Stomach (tissue), 9 donors: Measurements from ENCODE around the gene MEN1. TPM values are rescaled to one million over a fixed set of nuclear protein-coding genes. Genes with fewer than 3 reads are reported as not detected.
"Not testable (repeated sequence)": the region's sequence is repeated elsewhere in the genome, so short reads cannot be mapped to it uniquely, and the experiment has no call there.

Experiments used
- DNase-seq, 2 donors: peaks; one replicate each; pipeline versions ENCODE4 v3.0.0 to v3.0.0-alpha.2; 2013 to 2019
- H3K27ac ChIP-seq, 5 donors: fragments of 200-600 bp in 4 of 5; sonication (generic) in 4 of 5; one replicate each; pipeline ENCODE4 v1.5.1; 2013 to 2019; ENCODE audit warnings: mild to moderate bottlenecking in 1 of 5, moderate library complexity in 1 of 5
- H3K27me3 ChIP-seq, 3 donors: fragments of 200-600 bp; sonication (generic); one replicate each; pipeline ENCODE4 v1.5.1; 2017 to 2019; ENCODE audit warnings: mixed run types in 1 of 3
- H3K36me3 ChIP-seq, 4 donors: fragments of 200-600 bp; sonication (generic); 1 replicate in 3 of 4; 2 replicates in 1 of 4; pipeline ENCODE4 v1.5.1; 2016 to 2019
- H3K4me1 ChIP-seq, 4 donors: fragments of 200-600 bp; sonication (generic); one replicate each; pipeline ENCODE4 v1.5.1; 2016 to 2019
- H3K4me3 ChIP-seq, 4 donors: fragments of 200-600 bp; sonication (generic) in 3 of 4; one replicate each; pipeline ENCODE4 v1.5.1; 2016 to 2019; ENCODE audit warnings: mild to moderate bottlenecking in 1 of 4
- H3K9me3 ChIP-seq, 4 donors: fragments of 200-600 bp; sonication (generic); one replicate each; pipeline ENCODE4 v1.5.1; 2016 to 2019
- EP300 ChIP-seq: sonication (generic); formaldehyde crosslinking; IDR thresholded peaks from one replicate; pipeline ENCODE4 v1.6.1; 2017; ENCODE audit warnings: antibody characterized with exemption
- POLR2A ChIP-seq, 4 donors: fragments of 450-650 bp; IDR thresholded peaks; one replicate each; pipeline ENCODE4 v1.6.1; 2016; ENCODE audit warnings: antibody characterized with exemption in 4 of 4, control low read depth in 2 of 4, mild to moderate bottlenecking in 1 of 4, moderate library complexity in 1 of 4
- POLR2AphosphoS5 ChIP-seq, 3 donors: sonication (generic); formaldehyde crosslinking; IDR thresholded peaks; one replicate each; pipeline ENCODE4 v1.6.1; 2016; ENCODE audit warnings: antibody characterized with exemption in 3 of 3
- WGBS, 5 donors: extraction: QIAGEN DNeasy Blood & Tissue Kit in 3 of 5; methylation state at CpG; one replicate each; pipeline versions ENCODE4 v1.1.5 to v1.1.7; 2013 to 2018; 5-methylcytosine and 5-hydroxymethylcytosine counted together
- intact Hi-C: fragments of 100-400 bp; cut with DNase I; formaldehyde crosslinking; loops from one replicate; pipeline ENCODE4 v1.15.1; 2023; ENCODE audit warnings: low total_unique reads
- polyA plus RNA-seq, 3 donors: library from polyadenylated mRNA; stranded (reverse); fragments of 200-250 nt; gene quantifications; one replicate each; pipeline ENCODE4 v1.2.3, GENCODE V29; 2013
- total RNA-seq, 5 donors: library from RNA; depleted of rRNA; stranded (reverse); fragments of >200 nt; gene quantifications; one replicate each; pipeline versions ENCODE4 v1.1.0 to v1.2.3, GENCODE V29; 2014 to 2016
- TF ChIP-seq, protein P1 (sequence below), 7 experiments: fragments of 450-650 bp in 4 of 7; fragments of 200-600 bp in 3 of 7; sonication (generic) in 3 of 7; IDR thresholded peaks; one replicate each; pipeline ENCODE4 v1.5.1; 2016 to 2019; ENCODE audit warnings: antibody characterized with exemption in 7 of 7, control low read depth in 2 of 7, mild to moderate bottlenecking in 1 of 7
- donor health status: healthy with polysubstance abuse.
- donor health status: Bipolar disorder and iron deficiency.
- donor health status: healthy.

MEN1 gene
- total and polyA plus RNA-seq, 8 donors, result 9.4 to 62.5 (median 15.9) TPM

- Histone ChIP-seq H3K4me3 (no peak overlapping the region), H3K27me3 (no peaks in the 10 kb centered on the region), H3K4me1 (peaks cover 56 to 87% (median 83%) of the 10 kb centered on the region in 4 donors), H3K27ac (peak overlapping the region; percentile 1 to 94 (median 92)), H3K36me3 (peaks cover 6 to 11% (median 9%) of the 10 kb centered on the region in 4 donors), H3K9me3 (no peaks in the 10 kb centered on the region)
- intact Hi-C loops, result no loop called here
- TF ChIP-seq POLR2A (IDR thresholded peaks at IDR 0.05) (no peak), EP300 (no peak), POLR2AphosphoS5 (IDR thresholded peaks at IDR 0.05) (no peak)
- TF ChIP-seq, protein P1, sequence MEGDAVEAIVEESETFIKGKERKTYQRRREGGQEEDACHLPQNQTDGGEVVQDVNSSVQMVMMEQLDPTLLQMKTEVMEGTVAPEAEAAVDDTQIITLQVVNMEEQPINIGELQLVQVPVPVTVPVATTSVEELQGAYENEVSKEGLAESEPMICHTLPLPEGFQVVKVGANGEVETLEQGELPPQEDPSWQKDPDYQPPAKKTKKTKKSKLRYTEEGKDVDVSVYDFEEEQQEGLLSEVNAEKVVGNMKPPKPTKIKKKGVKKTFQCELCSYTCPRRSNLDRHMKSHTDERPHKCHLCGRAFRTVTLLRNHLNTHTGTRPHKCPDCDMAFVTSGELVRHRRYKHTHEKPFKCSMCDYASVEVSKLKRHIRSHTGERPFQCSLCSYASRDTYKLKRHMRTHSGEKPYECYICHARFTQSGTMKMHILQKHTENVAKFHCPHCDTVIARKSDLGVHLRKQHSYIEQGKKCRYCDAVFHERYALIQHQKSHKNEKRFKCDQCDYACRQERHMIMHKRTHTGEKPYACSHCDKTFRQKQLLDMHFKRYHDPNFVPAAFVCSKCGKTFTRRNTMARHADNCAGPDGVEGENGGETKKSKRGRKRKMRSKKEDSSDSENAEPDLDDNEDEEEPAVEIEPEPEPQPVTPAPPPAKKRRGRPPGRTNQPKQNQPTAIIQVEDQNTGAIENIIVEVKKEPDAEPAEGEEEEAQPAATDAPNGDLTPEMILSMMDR (IDR thresholded peaks at IDR 0.05), result no peak
- DNase-seq, result no peak
- WGBS, 5 donors, result 59 to 87% (median 66%) methylated on average over 6 of the region's 6 CpGs
These were observed 38.0 kb upstream of the MEN1 start for GRCh38 chr11:64848214-64848825.

GRCh38 chr11:64846998-64847666 lies 36.8 kb upstream of the MEN1 start:
- TF ChIP-seq EP300 (no peak), POLR2AphosphoS5 (IDR thresholded peaks at IDR 0.05) (peak in 2 of 3 donors; percentile 15 to 83)
- TF ChIP-seq, protein P1 (IDR thresholded peaks at IDR 0.05), result peak in 6 of 7 experiments; percentile 13 to 98 (median 94)
- H3K27ac ChIP-seq, result peak overlapping the region in 2 of 5 donors; percentile 92 to 94
- 16 to 25% (median 19%) methylated on average over 11 to 13 of the region's 13 CpGs for WGBS, 5 donors
- no peak overlapping the region for H3K4me3 ChIP-seq
- H3K27me3 ChIP-seq, result no peaks in the 10 kb centered on the region
- H3K9me3 ChIP-seq, result no peaks in the 10 kb centered on the region
- peaks cover 55 to 86% (median 82%) of the 10 kb centered on the region in 4 donors for H3K4me1 ChIP-seq
- peak; percentile 95 to 97 for DNase-seq
- H3K36me3 ChIP-seq, result no peaks in the 10 kb centered on the region
- intact Hi-C loops, result loop anchor here (2.0 kb wide), 1 partner anchor 46 kb away; no protein-coding TSS in a partner anchor

DNA sequence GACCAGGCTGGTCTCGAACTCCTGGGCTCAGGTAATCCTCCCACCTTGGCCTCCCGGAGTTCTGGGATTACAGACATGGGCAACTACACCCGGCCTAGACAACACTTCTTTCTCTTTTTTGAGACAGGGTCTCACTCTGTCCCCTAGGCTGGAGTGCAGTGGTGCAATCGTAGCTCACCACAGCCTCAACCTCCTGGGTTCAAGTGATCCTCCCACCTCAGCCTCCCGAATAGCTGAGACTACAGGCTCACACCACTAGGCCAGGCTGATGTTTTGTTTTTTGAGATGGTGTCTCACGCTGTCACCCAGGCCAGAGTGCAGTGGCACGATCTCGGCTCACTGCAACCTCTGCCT lies 35.4 kb upstream of the MEN1 start:
- whole genome bisulfite sequencing, 5 donors, result 85 to 91% (median 87%) methylated on average over 8 of the region's 8 CpGs
- peaks cover 43 to 76% (median 74%) of the 10 kb centered on the region in 4 donors for H3K4me1 ChIP-seq
- H3K4me3 ChIP-seq, H3K27me3 ChIP-seq, H3K36me3 ChIP-seq, H3K9me3 ChIP-seq, DNase-seq: not testable (repeated sequence)
- peak overlapping the region in 4 of 5 donors; percentile 9 to 89 (median 42) for H3K27ac ChIP-seq
- intact Hi-C loops, result loop anchor here (2.0 kb wide), 1 partner anchor 47 kb away; no protein-coding TSS in a partner anchor

GRCh38 chr11:64845129-64845775 lies 34.9 kb upstream of the MEN1 start:
- Histone ChIP-seq H3K27ac (peak overlapping the region; percentile 83 to 94 (median 87)), H3K4me1 (peaks cover 39 to 71% (median 69%) of the 10 kb centered on the region in 4 donors), H3K36me3 (peaks cover 0 to 9% (median 2%) of the 10 kb centered on the region in 4 donors), H3K27me3 (no peaks in the 10 kb centered on the region), H3K9me3 (no peaks in the 10 kb centered on the region), H3K4me3 (peak overlapping the region; percentile 50 to 65 (median 57))
- DNase-seq, result no peak
- no peak for TF ChIP-seq POLR2A (IDR thresholded peaks at IDR 0.05)
- no peak for TF ChIP-seq EP300
- TF ChIP-seq POLR2AphosphoS5 (IDR thresholded peaks at IDR 0.05), result no peak
- TF ChIP-seq, protein P1 (IDR thresholded peaks at IDR 0.05), result no peak
- intact Hi-C loops, result no loop called here
- 8 to 11% (median 9%) methylated on average over 9 of the region's 9 CpGs for WGBS, 5 donors
